HG03066 (cell line): Measurements from ENCODE around the gene ASPG.
"Not testable (repeated sequence)": the region's sequence is repeated elsewhere in the genome, so short reads cannot be mapped to it uniquely, and the experiment has no call there.

Experiments
- ATAC-seq: cut with Tn5 transposase; IDR thresholded peaks from one replicate; pipeline ENCODE4 v1.9.1; 2021; ENCODE audit warnings: low read depth; ENCODE audit not compliant: unreplicated experiment

ASPG gene

DNA sequence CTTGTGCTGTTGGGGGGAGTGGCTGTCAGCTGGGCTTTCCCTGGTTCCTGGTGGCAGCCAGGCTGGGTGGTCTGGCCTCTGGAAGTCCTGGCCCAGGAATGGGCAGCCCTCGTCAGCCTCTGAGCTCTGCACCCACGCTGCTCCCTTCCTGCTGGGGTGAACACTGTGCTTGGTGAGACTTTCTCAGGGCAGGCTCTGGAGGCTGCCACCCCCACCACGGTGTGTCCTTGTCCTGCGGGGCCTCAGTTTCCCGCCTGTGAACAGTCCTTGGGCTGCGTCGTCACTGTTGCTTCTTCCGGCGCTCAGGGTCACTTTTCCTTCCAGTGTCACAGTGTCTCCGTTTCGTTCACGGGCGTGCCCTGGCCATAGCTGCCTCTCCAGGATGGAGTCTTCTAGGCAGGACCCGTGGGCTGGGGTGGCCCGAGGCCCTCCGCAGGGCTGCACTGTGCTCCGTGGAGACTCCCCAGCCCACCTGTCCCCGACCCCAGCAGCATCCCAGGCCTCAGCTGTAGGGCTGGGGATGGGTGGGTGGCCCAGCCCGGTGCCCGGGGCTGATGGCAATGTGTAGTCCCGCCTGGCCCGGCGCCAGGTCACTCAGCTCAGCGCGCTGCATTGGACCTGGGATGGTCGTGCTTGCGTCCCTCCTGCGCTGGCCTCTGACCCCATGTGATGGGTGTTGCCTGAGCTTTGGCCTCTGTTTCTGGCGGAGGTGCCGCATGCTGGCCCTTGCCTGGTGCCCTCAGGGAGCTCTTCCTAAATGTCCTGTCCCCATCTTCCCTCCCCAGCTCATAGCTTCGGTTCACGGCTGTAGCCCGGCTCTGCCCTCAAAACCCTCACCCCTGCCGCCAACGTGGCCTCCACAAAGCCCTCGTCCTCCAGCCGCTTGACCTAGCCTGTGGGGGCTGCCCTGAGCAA, 59.7 kb downstream of the ASPG start:
- ATAC-seq, result no peak

- ATAC-seq, result no peak
Observed at GRCh38 chr14:104145826-104146601, 60.5 kb downstream of the ASPG start.

DNA sequence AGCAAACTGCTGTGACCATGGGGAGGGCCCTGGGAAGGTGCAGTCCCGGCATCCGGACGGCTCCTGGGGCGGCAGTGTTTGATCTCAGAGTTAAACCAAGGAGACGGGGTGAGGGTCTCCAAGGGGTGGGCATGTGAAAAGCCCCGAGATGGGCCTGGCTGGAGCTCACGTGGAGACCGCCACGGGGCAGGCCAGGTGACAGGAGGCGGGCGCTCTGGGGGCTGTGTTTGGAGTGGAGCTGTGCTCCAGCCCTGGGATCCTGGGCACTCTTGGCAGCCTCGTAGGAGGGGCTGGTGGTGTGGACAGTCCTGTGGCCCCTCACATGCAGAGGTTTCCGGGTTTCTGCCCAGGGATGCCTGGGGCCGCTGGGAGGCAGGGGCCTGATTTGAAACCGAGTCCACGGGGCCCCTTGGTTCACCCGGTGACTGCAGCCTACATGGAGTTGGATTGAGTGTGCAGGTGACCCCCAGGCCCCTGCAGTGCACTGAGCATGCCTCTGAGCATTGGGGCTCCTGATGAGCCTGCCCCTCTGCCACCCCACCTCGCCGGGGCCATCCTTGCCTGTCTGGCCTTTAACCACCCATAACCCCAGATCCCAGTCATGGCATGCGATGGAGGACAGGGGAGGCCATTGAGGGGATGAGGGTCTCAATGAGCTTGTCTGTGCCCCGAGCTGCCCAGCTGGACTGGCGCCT, 61.3 kb downstream of the ASPG start:
- ATAC-seq, result no peak

DNA sequence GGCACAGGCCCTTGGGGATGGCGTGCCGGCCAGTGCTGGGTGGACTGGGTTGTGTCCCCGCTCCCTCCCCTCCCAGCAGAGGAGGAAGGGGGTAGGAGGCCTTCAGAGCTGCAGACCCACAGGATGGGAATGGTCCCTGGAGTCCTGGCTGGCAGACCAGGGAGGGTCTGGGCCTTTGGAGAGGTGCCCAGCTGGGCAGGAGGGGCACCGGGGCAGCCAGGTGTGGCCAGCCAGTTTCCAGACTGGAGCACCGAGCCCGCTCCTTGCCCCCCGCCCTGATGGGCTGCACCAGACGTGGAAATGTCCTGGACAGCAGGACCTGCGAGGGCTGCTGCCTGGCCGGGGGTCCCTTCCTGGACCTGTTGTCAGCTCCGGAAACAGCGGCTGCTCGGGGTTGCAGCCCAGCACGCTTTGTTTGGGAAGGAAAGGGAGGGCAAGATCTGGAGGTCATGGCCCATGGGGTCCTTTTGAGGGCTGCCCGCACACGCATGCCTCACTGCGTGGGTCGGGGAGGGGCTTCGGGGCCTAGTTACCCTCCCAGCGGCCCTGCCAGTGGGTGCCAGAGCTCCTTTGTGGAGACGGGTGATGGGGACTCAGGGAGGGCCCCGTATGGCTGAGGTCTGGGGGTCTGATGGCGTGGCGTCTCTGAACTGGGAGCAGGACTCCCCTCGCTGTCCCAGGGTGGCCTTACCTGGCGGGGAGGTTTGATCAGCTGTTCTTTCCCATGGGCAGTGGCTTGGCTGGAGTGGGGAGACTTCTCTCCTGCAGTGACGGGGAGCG, 62.0 kb downstream of the ASPG start:
- ATAC-seq, result no peak

- ATAC-seq, result no peak
Observed at GRCh38 chr14:104148433-104149277, 63.2 kb downstream of the ASPG start.

- no peak for ATAC-seq
Observed at GRCh38 chr14:104149278-104149595, 63.7 kb downstream of the ASPG start.

DNA sequence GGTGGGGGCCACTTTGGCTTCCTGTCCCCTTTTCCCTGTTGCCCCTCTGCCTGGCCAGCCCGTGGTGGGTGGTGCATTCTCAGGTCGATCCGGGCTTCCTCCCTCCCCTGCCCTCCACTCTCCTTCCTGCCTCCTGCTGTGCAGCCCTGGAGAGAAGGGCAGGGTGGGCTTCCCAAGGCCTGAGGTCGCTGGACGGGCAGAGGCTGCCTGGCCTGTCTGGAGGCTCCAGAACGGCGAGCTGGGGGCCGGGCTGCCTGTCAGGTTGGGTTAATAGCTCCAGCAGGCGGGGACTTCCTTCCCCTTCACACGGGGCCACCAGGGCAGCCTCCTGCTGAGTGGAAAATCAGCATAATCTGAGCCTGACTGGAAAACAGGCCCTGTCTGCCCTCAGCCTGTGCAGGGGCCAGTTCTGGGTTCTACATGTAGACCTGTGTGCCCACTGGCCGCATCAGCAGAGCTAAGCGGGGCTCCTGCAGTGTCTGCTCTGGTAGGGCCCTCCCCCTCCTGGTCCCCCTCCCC, 64.2 kb downstream of the ASPG start:
- ATAC-seq, result no peak

DNA sequence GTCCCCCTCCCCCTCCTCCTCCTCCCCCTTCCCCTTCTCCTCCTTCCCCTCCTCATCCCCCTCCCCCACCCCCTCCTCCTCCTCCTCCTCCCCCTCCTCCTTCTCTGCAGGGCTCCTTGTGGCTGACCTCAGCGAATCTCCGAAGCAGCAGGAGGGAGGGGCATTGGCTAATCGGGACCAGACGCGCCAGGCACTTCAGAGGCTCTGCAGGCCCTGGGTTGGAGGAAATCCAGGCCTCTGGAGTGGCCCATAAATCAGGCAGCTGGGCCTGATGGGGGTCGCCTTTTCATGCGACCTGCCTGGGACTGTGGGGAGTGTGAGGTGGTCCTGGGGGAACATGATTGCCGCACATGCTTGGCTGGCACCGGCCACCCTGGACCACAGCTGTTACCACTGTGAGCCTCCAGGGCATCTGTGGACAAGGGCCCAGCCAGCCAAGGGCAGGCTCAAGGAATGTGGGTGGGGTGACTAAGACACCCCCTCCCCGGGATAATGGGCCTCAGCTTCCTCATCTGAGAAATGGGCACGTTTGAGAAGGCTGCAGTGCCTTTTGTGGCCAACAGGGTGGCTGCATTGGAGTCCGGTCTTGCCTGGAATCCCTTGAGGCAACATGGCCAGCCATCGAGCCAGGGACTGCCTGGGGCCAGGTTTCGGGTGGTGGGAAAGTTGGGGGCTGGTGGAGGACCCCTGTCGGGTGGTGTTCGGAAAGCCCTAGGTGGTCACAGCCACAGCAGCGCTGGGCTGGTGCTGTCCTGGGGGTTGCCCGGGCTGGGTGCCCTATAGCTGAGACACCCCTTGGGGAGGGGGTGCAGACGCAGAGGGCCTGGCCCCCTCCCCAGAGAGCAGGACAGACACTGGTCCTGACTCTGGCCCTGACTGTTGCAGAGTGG, 64.9 kb downstream of the ASPG start:
- no peak for ATAC-seq

GRCh38 chr14:104151026-104151381, 65.5 kb downstream of the ASPG start:
- no peak for ATAC-seq

DNA sequence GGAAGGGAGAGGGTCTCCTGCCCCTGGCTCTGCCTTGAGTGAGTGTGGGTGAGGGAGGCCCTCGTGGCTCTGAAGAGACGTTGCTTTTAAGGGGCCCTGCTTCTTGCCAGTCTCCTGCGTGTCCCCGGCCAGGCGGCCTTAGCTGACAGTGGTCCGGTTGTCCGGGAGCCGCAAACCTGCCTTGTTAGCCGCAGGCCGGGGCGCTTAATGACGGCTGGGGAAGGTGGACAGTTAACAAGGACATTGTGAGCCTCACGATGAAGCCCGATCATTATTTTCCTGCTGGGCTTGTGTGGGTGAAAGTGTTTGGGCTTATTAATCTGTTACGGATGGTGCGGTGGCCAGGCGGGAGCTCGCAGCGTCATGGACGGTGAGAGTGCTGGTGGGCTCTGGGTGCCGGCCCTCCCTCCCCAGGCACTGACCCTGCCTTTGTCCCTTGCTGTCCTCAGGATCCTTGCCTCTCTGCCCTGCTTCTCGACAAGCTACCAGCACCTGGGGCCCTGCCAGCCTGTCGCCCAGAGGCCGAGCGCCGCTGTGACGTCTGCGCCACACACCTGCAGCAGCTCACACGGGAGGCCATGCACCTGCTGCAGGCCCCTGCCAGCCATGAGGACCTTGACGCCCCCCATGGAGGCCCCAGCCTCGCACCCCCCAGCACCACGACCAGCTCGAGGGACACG, 66.2 kb downstream of the ASPG start:
- ATAC-seq, result no peak

GRCh38 chr14:104152246-104152575, 66.7 kb downstream of the ASPG start:
- ATAC-seq, result no peak

DNA sequence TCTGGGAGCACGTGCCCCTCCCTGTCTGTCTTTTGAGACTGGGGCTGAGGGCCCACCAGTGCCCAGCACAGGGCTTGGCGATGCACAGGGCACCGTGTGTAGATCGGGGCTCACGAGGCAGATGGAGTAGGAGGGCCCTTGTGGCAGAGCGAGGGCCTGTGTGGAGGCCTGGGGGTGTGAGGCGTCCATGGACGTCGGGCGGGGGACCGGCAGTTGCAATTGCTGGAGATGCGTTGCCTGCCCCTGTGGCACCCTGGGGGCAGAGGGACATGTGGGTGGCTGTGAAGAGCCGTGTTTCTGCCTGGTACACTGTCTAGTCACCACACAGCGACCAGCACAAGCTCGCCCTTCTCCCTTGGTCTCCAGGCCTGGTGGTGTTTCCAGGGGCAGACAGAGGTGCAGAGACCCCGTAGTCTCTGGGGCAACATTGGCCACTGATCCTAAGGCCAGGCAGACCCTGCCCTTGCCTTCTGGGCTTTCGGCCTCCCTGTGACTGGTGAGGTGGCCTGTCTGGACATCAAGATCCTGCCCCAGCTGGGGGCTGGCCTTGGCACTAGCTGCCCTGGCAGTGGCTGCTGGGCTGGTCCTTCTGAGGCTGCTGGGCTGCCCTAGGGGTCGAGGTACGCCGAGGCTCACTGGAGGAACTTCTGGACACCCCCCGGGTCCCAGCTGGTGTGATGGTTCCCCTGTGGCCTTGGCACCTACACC, 67.3 kb downstream of the ASPG start:
- ATAC-seq, result no peak

DNA sequence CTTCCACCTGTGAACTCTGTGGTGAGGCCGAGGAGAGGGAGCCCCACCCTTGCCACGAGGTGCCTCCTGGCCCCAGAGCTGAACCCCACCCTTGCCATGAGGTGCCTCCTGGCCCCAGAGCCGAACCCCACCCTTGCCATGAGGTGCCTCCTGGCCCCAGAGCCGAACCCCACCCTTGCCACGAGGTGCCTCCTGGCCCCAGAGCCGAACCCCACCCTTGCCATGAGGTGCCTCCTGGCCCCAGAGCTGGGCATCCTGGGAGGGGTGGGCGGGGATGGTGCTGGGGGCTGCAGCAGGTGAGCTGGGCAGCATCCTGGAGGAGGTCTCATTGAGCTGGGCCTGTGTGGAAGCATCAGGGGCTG, 67.9 kb downstream of the ASPG start:
- ATAC-seq, result not testable (repeated sequence)

GRCh38 chr14:104154246-104154645, 68.7 kb downstream of the ASPG start:
- no peak for ATAC-seq

DNA sequence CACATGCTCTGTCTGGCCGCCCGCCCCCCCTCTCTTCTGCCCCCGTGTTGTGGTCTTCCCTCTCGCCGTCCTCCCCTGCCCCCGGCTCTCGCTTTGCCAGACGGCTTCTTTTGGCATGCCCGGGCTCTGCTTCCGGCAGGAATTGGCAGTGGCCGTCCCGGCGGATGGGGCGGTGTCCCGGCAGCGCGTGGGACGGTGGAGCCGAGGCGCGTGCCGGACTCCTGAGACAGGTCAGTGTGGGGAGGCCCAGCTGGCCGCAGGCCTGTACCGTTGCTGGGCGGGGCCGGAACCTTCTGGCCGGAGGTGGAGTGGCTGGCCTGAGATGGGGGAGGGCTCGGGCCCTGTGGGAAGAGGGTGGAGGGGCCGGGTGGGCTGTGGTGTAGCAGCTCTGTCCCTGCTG, 70.0 kb downstream of the ASPG start:
- no peak for ATAC-seq

- no peak for ATAC-seq
Observed at GRCh38 chr14:104156142-104156541, 70.6 kb downstream of the ASPG start.
